ENCODE results near the gene DLGAP1.

DLGAP1 gene

GRCh38 chr18:3816610-3817363, 638.3 kb downstream of the DLGAP1 start:
- Histone ChIP-seq H3K9me3 (ENCODE audit: control insufficient read depth, low read length) (no peaks in the 10 kb centered on the region), H3K4me1 (ENCODE audit: control insufficient read depth, insufficient read depth, low read length, poor library complexity, severe bottlenecking) (no peaks in the 10 kb centered on the region), H3K27ac (ENCODE audit: insufficient read depth, low read length, poor library complexity, severe bottlenecking) (no peak overlapping the region), H3K36me3 (ENCODE audit: control insufficient read depth, insufficient read depth, low read length) (no peaks in the 10 kb centered on the region), H3K27me3 (replicated peaks; ENCODE audit: control insufficient read depth, insufficient read depth, low read length, poor library complexity, severe bottlenecking) (no peaks in the 10 kb centered on the region), H3K4me3 (ENCODE audit: insufficient read depth, low read depth, low read length, poor library complexity, severe bottlenecking) (no peak overlapping the region)
- no peak for DNase-seq

- H3K9me3 ChIP-seq (ENCODE audit: control insufficient read depth, low read length): no peaks in the 10 kb centered on the region
- no peaks in the 10 kb centered on the region for H3K36me3 ChIP-seq (ENCODE audit: control insufficient read depth, insufficient read depth, low read length)
- no peak for DNase-seq
- no peak overlapping the region for H3K27ac ChIP-seq (ENCODE audit: insufficient read depth, low read length, poor library complexity, severe bottlenecking)
- no peaks in the 10 kb centered on the region for H3K27me3 ChIP-seq (replicated peaks; ENCODE audit: control insufficient read depth, insufficient read depth, low read length, poor library complexity, severe bottlenecking)
- H3K4me3 ChIP-seq (ENCODE audit: insufficient read depth, low read depth, low read length, poor library complexity, severe bottlenecking): no peak overlapping the region
- no peaks in the 10 kb centered on the region for H3K4me1 ChIP-seq (ENCODE audit: control insufficient read depth, insufficient read depth, low read length, poor library complexity, severe bottlenecking)
Observed at GRCh38 chr18:3815991-3816390, 639.1 kb downstream of the DLGAP1 start.

- Histone ChIP-seq H3K27me3 (replicated peaks; ENCODE audit: control insufficient read depth, insufficient read depth, low read length, poor library complexity, severe bottlenecking) (no peaks in the 10 kb centered on the region), H3K4me3 (ENCODE audit: insufficient read depth, low read depth, low read length, poor library complexity, severe bottlenecking) (no peak overlapping the region), H3K9me3 (ENCODE audit: control insufficient read depth, low read length) (no peaks in the 10 kb centered on the region), H3K27ac (ENCODE audit: insufficient read depth, low read length, poor library complexity, severe bottlenecking) (no peak overlapping the region), H3K4me1 (ENCODE audit: control insufficient read depth, insufficient read depth, low read length, poor library complexity, severe bottlenecking) (no peaks in the 10 kb centered on the region), H3K36me3 (ENCODE audit: control insufficient read depth, insufficient read depth, low read length) (no peaks in the 10 kb centered on the region)
- no peak for DNase-seq
Observed at GRCh38 chr18:3814816-3815215, 640.3 kb downstream of the DLGAP1 start.

- H3K4me1 ChIP-seq (ENCODE audit: control insufficient read depth, insufficient read depth, low read length, poor library complexity, severe bottlenecking): no peaks in the 10 kb centered on the region
- no peak overlapping the region for H3K4me3 ChIP-seq (ENCODE audit: insufficient read depth, low read depth, low read length, poor library complexity, severe bottlenecking)
- H3K9me3 ChIP-seq (ENCODE audit: control insufficient read depth, low read length): no peaks in the 10 kb centered on the region
- H3K36me3 ChIP-seq (ENCODE audit: control insufficient read depth, insufficient read depth, low read length): no peaks in the 10 kb centered on the region
- H3K27ac ChIP-seq (ENCODE audit: insufficient read depth, low read length, poor library complexity, severe bottlenecking): no peak overlapping the region
- H3K27me3 ChIP-seq (replicated peaks; ENCODE audit: control insufficient read depth, insufficient read depth, low read length, poor library complexity, severe bottlenecking): no peaks in the 10 kb centered on the region
- DNase-seq: no peak
Observed at GRCh38 chr18:3810296-3810695, 644.8 kb downstream of the DLGAP1 start.

GRCh38 chr18:3808985-3809780, 645.9 kb downstream of the DLGAP1 start:
- Histone ChIP-seq H3K4me3 (ENCODE audit: insufficient read depth, low read depth, low read length, poor library complexity, severe bottlenecking) (no peak overlapping the region), H3K9me3 (ENCODE audit: control insufficient read depth, low read length) (no peaks in the 10 kb centered on the region), H3K4me1 (ENCODE audit: control insufficient read depth, insufficient read depth, low read length, poor library complexity, severe bottlenecking) (no peaks in the 10 kb centered on the region), H3K27me3 (replicated peaks; ENCODE audit: control insufficient read depth, insufficient read depth, low read length, poor library complexity, severe bottlenecking) (no peaks in the 10 kb centered on the region), H3K36me3 (ENCODE audit: control insufficient read depth, insufficient read depth, low read length) (no peaks in the 10 kb centered on the region), H3K27ac (ENCODE audit: insufficient read depth, low read length, poor library complexity, severe bottlenecking) (no peak overlapping the region)
- DNase-seq: no peak

GRCh38 chr18:3806656-3807055, 648.5 kb downstream of the DLGAP1 start:
- Histone ChIP-seq H3K9me3 (ENCODE audit: control insufficient read depth, low read length) (no peaks in the 10 kb centered on the region), H3K27me3 (replicated peaks; ENCODE audit: control insufficient read depth, insufficient read depth, low read length, poor library complexity, severe bottlenecking) (no peaks in the 10 kb centered on the region), H3K36me3 (ENCODE audit: control insufficient read depth, insufficient read depth, low read length) (no peaks in the 10 kb centered on the region), H3K4me1 (ENCODE audit: control insufficient read depth, insufficient read depth, low read length, poor library complexity, severe bottlenecking) (no peaks in the 10 kb centered on the region), H3K27ac (ENCODE audit: insufficient read depth, low read length, poor library complexity, severe bottlenecking) (no peak overlapping the region), H3K4me3 (ENCODE audit: insufficient read depth, low read depth, low read length, poor library complexity, severe bottlenecking) (no peak overlapping the region)
- DNase-seq: no peak

GRCh38 chr18:3804336-3804735, 650.8 kb downstream of the DLGAP1 start:
- H3K9me3 ChIP-seq (ENCODE audit: control insufficient read depth, low read length): no peaks in the 10 kb centered on the region
- H3K27ac ChIP-seq (ENCODE audit: insufficient read depth, low read length, poor library complexity, severe bottlenecking): no peak overlapping the region
- H3K4me3 ChIP-seq (ENCODE audit: insufficient read depth, low read depth, low read length, poor library complexity, severe bottlenecking): no peak overlapping the region
- H3K36me3 ChIP-seq (ENCODE audit: control insufficient read depth, insufficient read depth, low read length): no peaks in the 10 kb centered on the region
- no peaks in the 10 kb centered on the region for H3K4me1 ChIP-seq (ENCODE audit: control insufficient read depth, insufficient read depth, low read length, poor library complexity, severe bottlenecking)
- H3K27me3 ChIP-seq (replicated peaks; ENCODE audit: control insufficient read depth, insufficient read depth, low read length, poor library complexity, severe bottlenecking): no peaks in the 10 kb centered on the region
- DNase-seq: no peak

- Histone ChIP-seq H3K36me3 (ENCODE audit: control insufficient read depth, insufficient read depth, low read length) (no peaks in the 10 kb centered on the region), H3K4me3 (ENCODE audit: insufficient read depth, low read depth, low read length, poor library complexity, severe bottlenecking) (no peak overlapping the region), H3K27ac (ENCODE audit: insufficient read depth, low read length, poor library complexity, severe bottlenecking) (no peak overlapping the region), H3K4me1 (ENCODE audit: control insufficient read depth, insufficient read depth, low read length, poor library complexity, severe bottlenecking) (no peaks in the 10 kb centered on the region), H3K9me3 (ENCODE audit: control insufficient read depth, low read length) (no peaks in the 10 kb centered on the region), H3K27me3 (replicated peaks; ENCODE audit: control insufficient read depth, insufficient read depth, low read length, poor library complexity, severe bottlenecking) (no peaks in the 10 kb centered on the region)
- no peak for DNase-seq
Observed at GRCh38 chr18:3803350-3803749, 651.8 kb downstream of the DLGAP1 start.

- no peak for DNase-seq
Observed at GRCh38 chr18:3799515-3799914, 655.6 kb downstream of the DLGAP1 start.

GRCh38 chr18:3798032-3798431, 657.1 kb downstream of the DLGAP1 start:
- no peaks in the 10 kb centered on the region for H3K36me3 ChIP-seq (ENCODE audit: control insufficient read depth, insufficient read depth, low read length)
- no peaks in the 10 kb centered on the region for H3K9me3 ChIP-seq (ENCODE audit: control insufficient read depth, low read length)
- no peaks in the 10 kb centered on the region for H3K27me3 ChIP-seq (replicated peaks; ENCODE audit: control insufficient read depth, insufficient read depth, low read length, poor library complexity, severe bottlenecking)
- no peak for DNase-seq
- no peak overlapping the region for H3K4me3 ChIP-seq (ENCODE audit: insufficient read depth, low read depth, low read length, poor library complexity, severe bottlenecking)
- H3K4me1 ChIP-seq (ENCODE audit: control insufficient read depth, insufficient read depth, low read length, poor library complexity, severe bottlenecking): no peaks in the 10 kb centered on the region
- no peak overlapping the region for H3K27ac ChIP-seq (ENCODE audit: insufficient read depth, low read length, poor library complexity, severe bottlenecking)

More at GRCh38 chr18:3799515-3799914, 655.6 kb downstream of the DLGAP1 start:
- Histone ChIP-seq H3K27ac (ENCODE audit: insufficient read depth, low read length, poor library complexity, severe bottlenecking) (no peak overlapping the region), H3K9me3 (ENCODE audit: control insufficient read depth, low read length) (no peaks in the 10 kb centered on the region), H3K27me3 (replicated peaks; ENCODE audit: control insufficient read depth, insufficient read depth, low read length, poor library complexity, severe bottlenecking) (no peaks in the 10 kb centered on the region), H3K36me3 (ENCODE audit: control insufficient read depth, insufficient read depth, low read length) (no peaks in the 10 kb centered on the region), H3K4me3 (ENCODE audit: insufficient read depth, low read depth, low read length, poor library complexity, severe bottlenecking) (no peak overlapping the region), H3K4me1 (ENCODE audit: control insufficient read depth, insufficient read depth, low read length, poor library complexity, severe bottlenecking) (no peaks in the 10 kb centered on the region)

All from effector memory CD4-positive, alpha-beta T cell (primary cell).